Chondrocyte (in vitro differentiated cells): ENCODE data around the gene RUNX1. TPM values are rescaled to one million over a fixed set of nuclear protein-coding genes. Genes with fewer than 3 reads are reported as not detected.

Experiments used
- DNase-seq: peaks from one replicate; pipeline ENCODE4 v3.0.0; 2021; ENCODE audit warnings: mixed read lengths, low spot score
- H3K27ac Mint-ChIP-seq: one replicate; pipeline ENCODE4 v1.8.0; 2021; ENCODE audit warnings: mild to moderate bottlenecking, moderate library complexity, mixed read lengths; ENCODE audit not compliant: unreplicated experiment
- H3K27me3 Mint-ChIP-seq: 2 replicates; pipeline ENCODE4 v1.8.0; 2021; ENCODE audit warnings: low read depth, mixed read lengths
- H3K36me3 Mint-ChIP-seq: 2 replicates; pipeline ENCODE4 v1.8.0; 2021; ENCODE audit warnings: low read depth, mixed read lengths
- H3K4me1 Mint-ChIP-seq: 2 replicates; pipeline ENCODE4 v1.8.0; 2021; ENCODE audit warnings: low read depth, mild to moderate bottlenecking, mixed read lengths
- H3K4me3 Mint-ChIP-seq: one replicate; pipeline ENCODE4 v1.8.0; 2021; ENCODE audit warnings: mild to moderate bottlenecking, moderate library complexity, mixed read lengths; ENCODE audit not compliant: unreplicated experiment
- H3K9me3 Mint-ChIP-seq: 2 replicates; pipeline ENCODE4 v1.8.0; 2021; ENCODE audit warnings: low read depth, mixed read lengths
- total RNA-seq: library from RNA; stranded (reverse); gene quantifications from 3 replicates; pipeline ENCODE4 v1.2.1, GENCODE V29; 2021
- TF ChIP-seq, protein P1 (sequence below): fragments of 200-600 bp; sonication (generic); IDR thresholded peaks from 2 replicates; pipeline ENCODE4 v1.5.0; 2021; ENCODE audit warnings: antibody characterized with exemption, mild to moderate bottlenecking, moderate library complexity

The RUNX1 gene
- total RNA-seq, 1 donor from 2014 or later = 37.9 TPM

GRCh38 chr21:35091496-35091895 lies 42.4 kb upstream of the RUNX1 start:
- no peaks in the 10 kb centered on the region for H3K36me3 Mint-ChIP-seq
- H3K27ac Mint-ChIP-seq = no peak overlapping the region
- no peaks in the 10 kb centered on the region for H3K27me3 Mint-ChIP-seq
- H3K4me3 Mint-ChIP-seq = no peak overlapping the region
- peaks cover 13% of the 10 kb centered on the region for H3K4me1 Mint-ChIP-seq
- no peak for DNase-seq
- TF ChIP-seq, protein P1, sequence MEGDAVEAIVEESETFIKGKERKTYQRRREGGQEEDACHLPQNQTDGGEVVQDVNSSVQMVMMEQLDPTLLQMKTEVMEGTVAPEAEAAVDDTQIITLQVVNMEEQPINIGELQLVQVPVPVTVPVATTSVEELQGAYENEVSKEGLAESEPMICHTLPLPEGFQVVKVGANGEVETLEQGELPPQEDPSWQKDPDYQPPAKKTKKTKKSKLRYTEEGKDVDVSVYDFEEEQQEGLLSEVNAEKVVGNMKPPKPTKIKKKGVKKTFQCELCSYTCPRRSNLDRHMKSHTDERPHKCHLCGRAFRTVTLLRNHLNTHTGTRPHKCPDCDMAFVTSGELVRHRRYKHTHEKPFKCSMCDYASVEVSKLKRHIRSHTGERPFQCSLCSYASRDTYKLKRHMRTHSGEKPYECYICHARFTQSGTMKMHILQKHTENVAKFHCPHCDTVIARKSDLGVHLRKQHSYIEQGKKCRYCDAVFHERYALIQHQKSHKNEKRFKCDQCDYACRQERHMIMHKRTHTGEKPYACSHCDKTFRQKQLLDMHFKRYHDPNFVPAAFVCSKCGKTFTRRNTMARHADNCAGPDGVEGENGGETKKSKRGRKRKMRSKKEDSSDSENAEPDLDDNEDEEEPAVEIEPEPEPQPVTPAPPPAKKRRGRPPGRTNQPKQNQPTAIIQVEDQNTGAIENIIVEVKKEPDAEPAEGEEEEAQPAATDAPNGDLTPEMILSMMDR = no peak
- H3K9me3 Mint-ChIP-seq = peaks cover 9% of the 10 kb centered on the region

GRCh38 chr21:35090403-35090802 lies 41.3 kb upstream of the RUNX1 start:
- Mint-ChIP-seq H3K27me3 (no peaks in the 10 kb centered on the region), H3K27ac (no peak overlapping the region), H3K4me1 (peaks cover 14% of the 10 kb centered on the region), H3K4me3 (no peak overlapping the region), H3K9me3 (peaks cover 12% of the 10 kb centered on the region), H3K36me3 (no peaks in the 10 kb centered on the region)
- no peak for DNase-seq
- TF ChIP-seq, protein P1 = no peak

DNA sequence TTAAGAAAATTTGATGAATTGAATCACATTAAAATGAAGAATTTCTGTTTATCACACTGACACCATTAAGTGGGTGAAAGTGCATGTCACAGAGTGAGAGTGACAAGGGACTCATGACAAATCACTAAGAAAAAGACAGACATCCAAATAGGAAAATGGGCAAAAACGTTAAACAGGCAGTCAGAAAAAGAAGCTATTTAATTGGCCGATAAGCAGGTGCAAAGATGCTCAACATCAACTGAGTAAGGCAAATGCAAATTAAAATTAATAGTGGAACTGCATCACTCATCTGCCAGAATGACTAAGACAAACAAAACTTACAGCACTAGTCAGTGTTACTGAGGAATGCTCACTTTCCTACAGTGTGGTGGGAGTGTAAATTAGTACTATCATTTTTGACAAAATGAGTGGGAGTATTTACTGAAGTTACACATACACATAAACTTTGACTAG lies 39.2 kb upstream of the RUNX1 start:
- peaks cover 10% of the 10 kb centered on the region for H3K9me3 Mint-ChIP-seq
- H3K27ac Mint-ChIP-seq = no peak overlapping the region
- H3K36me3 Mint-ChIP-seq = peaks cover 2% of the 10 kb centered on the region
- no peaks in the 10 kb centered on the region for H3K27me3 Mint-ChIP-seq
- peaks cover 30% of the 10 kb centered on the region for H3K4me1 Mint-ChIP-seq
- no peak overlapping the region for H3K4me3 Mint-ChIP-seq
- no peak for DNase-seq
- TF ChIP-seq, protein P1 = no peak

DNA sequence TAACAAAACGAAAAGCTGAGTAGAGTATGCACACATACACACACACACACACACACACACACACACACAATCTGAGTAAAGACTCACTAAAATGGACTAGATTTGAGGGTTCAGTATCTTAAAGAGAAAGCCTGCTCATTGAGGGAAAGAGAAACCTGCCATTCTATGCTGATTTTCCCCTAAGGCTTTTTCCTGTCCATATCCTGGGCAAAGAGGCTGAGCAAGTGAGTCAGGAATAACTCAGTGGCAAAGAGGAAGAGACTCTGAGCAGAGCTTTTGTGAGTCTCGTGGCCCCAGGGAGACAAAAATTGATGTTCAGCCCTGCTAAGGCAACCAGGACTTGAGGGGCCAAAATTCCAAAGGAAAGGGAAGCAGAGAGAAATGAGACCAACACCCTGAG lies 37.3 kb upstream of the RUNX1 start:
- peaks cover 5% of the 10 kb centered on the region for H3K36me3 Mint-ChIP-seq
- peak overlapping the region; percentile 83 for H3K27ac Mint-ChIP-seq
- peaks cover 30% of the 10 kb centered on the region for H3K4me1 Mint-ChIP-seq
- TF ChIP-seq, protein P1 = no peak
- DNase-seq = no peak
- H3K27me3 Mint-ChIP-seq = no peaks in the 10 kb centered on the region
- H3K9me3 Mint-ChIP-seq = peaks cover 14% of the 10 kb centered on the region
- no peak overlapping the region for H3K4me3 Mint-ChIP-seq

GRCh38 chr21:35084869-35085268 lies 35.8 kb upstream of the RUNX1 start:
- no peaks in the 10 kb centered on the region for H3K27me3 Mint-ChIP-seq
- DNase-seq = no peak
- H3K4me1 Mint-ChIP-seq = peaks cover 30% of the 10 kb centered on the region
- TF ChIP-seq, protein P1 = no peak
- H3K27ac Mint-ChIP-seq = peak overlapping the region; percentile 85
- peaks cover 11% of the 10 kb centered on the region for H3K9me3 Mint-ChIP-seq
- H3K4me3 Mint-ChIP-seq = no peak overlapping the region
- H3K36me3 Mint-ChIP-seq = peaks cover 5% of the 10 kb centered on the region
